GM21447 (cell line): ENCODE measurements around the gene CAPN12.
"Not testable (repeated sequence)": the region's sequence is repeated elsewhere in the genome, so short reads cannot be mapped to it uniquely, and the experiment has no call there.

Experiments
- ATAC-seq: cut with Tn5 transposase; IDR thresholded peaks from one replicate; pipeline ENCODE4 v1.9.1; 2021; ENCODE audit not compliant: unreplicated experiment

CAPN12 gene

DNA sequence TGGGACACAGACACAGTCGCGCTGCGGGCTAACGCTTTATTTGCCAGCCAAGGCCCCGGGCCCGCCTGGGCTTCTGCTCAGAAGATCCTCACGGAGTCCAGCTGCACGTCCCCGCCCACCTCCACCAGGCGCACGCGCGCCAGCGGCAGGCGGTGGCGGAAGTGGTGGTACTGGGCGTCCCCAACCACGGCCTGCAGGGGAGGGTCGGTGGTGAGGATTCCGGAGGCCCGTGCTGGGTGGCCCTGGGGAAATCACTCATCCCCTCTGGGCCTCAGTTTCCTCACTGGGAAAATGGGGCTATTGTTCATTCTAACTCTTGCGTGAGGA is 26.6 kb upstream of the CAPN12 start:
- ATAC-seq: not testable (repeated sequence)

DNA sequence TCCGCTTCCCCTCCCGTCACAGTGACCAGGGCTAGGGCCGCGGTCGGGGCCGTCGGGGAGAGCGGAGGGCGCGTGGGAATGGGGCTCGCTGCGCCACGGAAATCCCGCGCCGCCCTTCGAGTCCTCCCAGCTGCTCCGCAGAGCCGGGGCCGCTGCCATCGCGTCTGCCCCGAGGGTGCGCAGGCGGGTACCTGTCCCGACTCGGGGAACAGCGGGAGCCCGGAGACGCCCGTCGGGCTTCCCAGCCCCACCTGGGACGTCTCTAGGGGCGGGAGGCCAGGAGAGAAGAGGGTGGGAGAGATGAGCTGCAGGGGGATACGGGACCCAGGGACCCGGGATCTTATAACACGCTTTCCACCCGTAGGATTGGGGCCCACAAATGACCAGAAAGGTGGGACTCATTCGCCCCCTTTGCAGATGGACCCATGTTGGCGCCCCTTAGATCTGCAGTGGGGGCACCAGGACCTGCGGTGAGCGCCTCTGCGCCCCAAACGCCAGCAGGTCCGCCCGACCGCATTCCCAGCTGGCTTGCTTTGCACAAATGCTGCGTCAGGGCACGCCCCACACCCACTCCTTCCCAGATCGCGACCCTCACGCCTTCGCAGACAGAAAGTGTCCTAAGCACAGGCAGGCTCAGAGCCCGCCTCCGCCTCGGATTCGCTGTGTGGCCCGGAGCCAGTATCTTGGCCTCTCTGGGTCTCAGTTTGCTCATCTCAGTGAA is 26.1 kb upstream of the CAPN12 start:
- ATAC-seq: peak; percentile 7

DNA sequence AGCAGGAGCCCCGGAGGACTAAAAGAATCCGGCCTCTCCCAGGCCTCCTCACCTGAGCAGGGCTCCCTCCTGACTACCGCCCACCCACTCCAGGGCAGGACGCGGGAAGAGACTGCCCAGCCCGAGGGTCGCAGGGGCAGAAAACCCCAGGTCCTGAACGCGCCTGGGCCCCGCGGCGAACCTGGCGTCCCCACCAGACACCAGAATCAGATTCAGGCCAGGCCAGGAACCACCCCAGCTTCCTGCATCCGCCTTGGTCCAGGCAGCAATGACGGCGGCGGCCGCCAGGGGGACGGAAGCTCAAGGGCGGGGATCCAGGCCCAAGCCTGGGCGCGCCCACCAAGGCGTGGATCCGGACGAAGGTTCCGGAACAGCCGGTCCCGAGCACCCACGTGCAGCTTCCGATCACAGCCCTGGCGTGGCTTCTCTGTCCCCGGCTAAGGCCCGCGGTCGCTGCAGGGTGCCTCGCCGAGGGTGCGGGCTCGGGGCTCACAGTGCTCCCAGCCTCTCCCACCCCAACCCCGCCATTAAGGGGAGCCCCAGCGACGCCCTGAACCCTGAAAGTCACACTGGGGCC is 25.4 kb upstream of the CAPN12 start:
- ATAC-seq: peak; percentile 50

DNA sequence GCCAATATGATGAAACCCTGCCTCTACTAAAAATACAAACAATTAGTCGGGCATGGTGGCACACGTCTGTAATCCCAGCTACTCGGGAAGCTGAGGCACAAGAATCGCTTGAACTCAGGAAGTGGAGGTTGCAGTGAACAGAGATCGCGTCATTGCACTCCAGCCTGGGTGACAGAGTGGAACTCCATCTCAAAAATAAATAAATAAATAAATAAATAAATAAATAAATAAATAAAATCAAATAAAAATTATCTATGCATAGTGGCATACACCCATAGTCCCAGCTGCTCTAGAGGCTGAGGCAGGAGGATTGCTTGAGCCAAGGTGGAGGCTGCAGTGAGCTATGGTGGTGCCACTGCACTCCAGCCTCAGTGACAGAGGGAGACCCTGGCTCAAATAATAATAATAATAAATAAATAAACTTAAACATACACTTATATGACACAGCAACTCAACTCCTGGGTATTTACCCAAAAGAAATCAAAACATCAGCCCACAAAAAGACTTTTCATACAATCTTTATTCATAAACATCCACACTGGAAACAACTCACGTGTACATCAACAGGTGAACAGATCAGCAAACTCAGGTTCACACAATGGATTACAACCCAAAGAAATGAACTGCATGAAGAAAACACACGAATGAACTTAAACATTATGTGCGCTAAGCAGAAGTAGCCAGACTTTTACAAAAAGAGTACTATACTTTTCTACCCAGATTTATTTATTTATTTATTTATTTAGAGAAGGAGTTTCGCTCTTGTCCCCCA is 22.2 kb upstream of the CAPN12 start:
- ATAC-seq: no peak

DNA sequence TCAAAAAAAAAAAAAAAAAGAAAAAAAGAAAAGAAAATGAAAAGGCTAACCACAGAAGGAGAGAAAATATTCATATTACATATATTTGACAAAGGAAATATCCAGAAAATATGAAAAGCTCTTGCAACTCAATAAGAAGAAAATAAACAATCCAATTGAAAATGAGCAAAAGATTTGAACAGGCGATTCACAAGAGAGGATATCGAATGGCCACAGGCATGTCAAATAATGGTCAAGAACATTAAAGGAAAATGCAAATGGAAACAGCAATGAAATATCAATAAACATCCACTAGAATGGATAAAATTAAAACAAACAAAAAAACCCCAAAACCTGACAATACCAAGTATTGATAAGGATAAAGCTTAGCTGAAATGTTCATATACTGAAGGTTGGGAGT is 20.9 kb upstream of the CAPN12 start:
- ATAC-seq: no peak

DNA sequence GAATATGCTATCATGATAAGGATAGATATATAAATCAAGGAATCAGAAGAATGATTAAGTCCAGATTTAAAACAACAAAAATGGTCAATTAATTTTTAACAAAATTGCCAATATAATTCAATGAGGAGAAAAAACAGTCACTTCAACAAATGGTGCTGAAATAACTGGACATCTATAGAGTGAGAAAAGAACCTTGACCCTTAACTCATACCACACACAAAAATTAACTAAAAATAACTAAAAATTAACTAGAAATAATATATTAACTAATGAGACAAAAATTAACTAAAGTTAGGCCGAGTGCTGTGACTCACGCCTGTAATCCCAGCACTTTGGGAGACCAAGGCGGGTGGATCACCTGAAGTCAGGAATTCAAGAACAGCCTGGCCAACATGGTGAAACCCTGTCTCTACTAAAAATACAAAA is 19.5 kb upstream of the CAPN12 start:
- ATAC-seq: no peak

DNA sequence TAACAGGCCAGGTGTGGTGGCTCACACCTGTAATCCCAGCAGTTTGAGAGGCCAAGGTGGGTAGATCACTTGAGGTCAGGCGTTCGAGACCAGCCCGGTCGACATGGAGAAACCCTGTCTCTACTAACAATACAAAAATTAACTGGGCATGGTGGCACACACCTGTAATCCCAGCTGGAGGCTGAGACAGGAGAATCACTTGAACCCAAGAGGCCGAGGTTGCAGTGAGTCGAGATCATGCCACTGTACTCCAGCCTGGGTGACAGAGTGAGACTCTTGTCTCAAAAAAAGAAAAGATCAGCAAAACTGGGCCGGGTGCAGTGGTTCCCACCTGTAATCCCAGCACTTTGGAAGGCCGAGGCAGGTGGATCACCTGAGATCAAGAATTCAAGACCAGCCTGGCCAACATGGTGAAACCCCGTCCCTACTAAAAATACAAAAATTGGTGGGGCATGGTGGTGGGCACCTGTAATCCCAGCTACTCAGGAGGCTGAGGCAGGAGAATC is 17.7 kb upstream of the CAPN12 start:
- ATAC-seq: not testable (repeated sequence)

DNA sequence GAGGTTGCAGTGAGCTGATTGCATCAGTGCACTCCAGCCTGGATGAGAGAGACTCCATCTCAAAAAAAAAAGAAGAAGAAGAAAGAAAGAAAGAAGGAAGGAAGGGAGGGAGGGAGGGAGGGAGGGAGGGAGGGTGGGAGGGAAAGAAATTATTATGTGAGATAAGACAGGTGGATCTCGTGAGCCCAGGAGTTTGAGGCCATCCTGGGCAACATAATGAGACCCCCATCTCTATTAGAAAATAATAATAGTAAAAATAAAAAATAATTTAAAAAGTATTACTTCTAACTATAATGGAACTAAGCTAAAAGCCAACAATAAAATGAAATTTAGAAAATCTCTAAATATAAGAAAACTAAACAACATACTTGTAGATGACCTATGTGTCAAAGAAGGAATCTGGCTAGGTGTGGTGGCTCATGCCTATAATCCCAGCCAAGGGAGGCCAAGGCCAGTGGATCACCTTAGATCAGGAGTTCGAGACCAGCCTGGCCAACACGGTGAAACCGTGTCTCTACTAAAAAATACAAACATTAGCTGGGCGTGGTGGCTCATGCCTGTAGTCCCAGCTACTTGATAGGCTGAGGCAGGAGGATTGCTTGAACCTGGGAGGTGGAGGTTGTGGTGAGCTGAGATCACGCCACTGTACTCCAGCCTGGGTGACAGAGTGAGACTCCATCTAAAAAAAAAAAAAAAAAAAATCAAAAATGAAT is 16.7 kb upstream of the CAPN12 start:
- not testable (repeated sequence) for ATAC-seq

DNA sequence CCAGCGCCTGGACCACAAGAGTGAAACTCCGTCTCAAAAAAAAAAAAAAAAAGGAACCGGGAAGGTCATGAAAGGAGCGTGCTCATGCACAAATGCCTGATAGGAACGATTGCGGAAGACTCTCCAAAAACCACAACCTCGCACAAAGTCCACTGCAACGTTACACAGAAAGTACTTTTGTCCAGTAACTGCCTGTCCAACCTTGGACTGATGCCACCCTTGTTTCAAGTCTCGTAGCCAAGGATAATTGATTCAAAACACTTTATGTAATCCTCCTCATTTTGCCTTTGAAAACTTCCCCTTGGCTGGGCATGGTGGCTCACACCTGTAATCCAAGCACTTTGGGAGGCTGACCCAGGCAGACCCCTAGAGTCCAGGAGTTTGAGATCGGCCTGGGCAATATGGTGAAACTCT is 15.3 kb upstream of the CAPN12 start:
- ATAC-seq: no peak

DNA sequence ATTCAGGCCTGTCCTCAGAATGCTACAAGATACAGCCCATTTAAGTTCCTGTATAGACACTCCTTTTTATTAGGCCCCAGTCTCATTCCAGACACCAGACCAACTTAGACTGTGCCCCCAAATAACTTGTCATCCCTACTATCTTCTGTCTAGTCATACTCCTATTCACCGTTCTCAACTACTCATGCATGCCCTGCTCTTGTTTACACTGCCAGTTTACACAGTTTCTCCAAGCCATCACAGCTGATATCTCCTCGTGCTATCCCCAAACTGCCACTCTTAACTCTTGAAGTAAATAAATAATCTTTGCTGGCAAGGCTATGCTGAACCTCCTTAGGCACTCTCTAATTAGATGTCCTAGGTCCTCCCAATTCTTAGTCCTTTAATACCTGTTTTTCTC is 9.9 kb upstream of the CAPN12 start:
- not testable (repeated sequence) for ATAC-seq

DNA sequence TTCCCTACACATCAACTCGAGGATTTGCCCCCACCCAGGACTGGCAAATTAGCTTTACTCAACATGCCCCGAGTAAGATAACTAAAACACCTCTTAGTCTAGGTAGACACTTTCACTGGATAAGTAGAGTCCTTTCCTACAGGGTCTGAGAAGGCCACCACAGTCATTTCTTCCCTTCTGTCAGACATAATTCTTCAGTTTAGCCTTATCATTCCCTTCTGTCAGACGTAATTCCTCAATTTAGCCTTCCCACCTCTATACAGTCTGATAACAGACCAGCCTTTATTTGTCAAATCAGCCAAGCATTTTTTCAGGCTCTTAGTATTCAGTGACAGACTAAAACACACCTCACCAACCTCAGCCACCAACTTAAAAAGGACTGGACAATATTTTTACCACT is 9.5 kb upstream of the CAPN12 start:
- ATAC-seq: not testable (repeated sequence)

DNA sequence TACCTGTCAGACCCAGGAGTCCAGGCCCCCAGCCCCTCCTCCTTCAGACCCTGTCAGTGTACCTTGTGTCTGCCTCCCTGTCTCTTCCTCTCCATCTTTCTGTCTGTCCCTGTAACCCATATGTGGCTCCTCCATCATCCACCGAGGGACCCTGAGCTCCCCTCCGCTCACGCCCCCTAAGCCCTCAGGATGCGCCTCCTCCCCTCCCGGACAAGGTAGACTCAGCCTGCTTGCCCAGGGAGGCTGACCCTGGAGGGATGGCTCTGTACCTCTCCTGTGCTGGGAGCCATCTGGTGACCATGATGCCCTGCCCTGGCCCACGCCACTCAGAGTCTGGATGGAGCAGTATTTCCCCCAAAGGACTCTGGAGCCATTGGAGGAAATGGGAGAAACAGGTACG is 1.0 kb upstream of the CAPN12 start:
- no peak for ATAC-seq

DNA sequence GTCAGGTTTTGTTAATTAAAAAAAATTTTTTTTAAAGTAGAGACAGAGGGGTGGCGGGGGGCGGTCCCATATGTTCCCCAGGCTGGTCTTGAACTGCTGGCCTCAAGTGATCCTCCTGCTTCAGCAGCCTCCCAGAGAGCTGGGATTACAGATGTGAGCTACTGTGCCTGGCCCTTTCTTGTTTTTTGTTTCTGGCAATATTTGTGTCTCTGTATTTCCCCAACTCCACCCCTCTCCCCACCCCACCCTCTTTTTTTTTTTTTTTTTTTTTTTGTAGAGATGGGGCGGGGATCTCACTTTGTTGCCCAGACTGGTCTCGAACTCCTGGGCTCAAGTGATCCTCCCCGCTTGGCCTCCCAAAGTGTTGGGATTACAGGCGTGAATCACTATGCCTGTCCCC is 600 bp upstream of the CAPN12 start:
- ATAC-seq: no peak

DNA sequence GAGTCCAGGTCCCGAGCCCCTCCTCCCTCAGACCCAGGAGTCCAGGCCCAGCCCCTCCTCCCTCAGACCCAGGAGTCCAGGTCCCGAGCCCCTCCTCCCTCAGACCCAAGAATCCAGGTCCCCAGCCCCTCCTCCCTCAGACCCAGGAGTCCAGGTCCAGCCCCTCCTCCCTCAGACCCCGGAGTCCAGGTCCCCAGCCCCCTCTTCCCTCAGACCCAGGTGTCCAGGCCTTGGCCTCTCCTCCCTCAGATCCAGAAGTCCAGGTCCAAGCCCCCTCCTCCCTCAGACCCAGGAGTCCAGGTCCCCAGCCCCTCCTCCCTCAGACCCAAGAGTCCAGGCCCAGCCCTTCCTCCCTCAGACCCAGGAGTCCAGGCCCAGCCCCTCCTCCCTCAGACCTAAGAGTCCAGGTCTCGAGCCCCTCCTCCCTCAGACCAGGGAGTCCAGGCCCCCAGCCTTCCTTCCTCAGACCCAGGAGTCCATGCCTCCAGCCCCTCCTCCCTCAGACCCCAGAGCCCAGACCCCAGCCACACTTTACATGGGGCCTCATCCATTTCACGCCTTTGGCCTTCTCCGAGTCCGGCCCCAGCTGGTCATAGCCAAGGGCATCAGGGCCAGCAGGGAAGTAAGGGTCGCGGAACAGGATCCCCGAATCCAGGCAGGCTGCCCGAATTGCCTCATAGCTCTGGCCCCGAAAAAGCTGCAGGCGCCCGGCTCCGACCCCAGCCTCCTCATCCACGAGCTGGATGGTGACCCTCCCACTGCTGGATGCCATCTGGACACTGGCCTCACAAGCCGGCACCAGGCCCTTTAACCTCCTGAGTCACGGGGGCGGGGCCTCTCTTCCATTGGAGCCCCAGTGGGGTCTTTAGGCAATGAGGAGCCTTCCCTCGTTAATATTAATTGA is 628 bp downstream of the CAPN12 start:
- no peak for ATAC-seq

DNA sequence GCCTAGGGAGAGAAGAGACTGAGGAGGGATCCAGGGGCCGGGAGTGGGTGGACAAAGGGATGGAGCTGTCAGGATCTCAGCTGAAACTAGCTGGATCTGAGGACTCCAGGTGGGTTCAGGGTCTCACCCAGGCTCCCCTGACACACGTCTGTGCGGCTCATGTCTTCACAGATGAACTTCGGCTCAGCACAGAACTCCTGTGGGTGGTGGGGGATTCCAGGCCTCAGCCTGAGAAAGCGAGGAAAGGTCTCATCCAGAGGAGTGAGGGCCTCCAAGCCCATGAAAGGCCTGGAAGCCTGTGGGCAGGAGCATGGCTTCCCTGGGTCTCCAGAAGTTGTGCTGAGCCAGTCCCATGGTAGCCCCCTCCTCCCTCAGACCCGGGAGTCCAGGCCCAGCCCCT is 1.4 kb downstream of the CAPN12 start:
- ATAC-seq: no peak

DNA sequence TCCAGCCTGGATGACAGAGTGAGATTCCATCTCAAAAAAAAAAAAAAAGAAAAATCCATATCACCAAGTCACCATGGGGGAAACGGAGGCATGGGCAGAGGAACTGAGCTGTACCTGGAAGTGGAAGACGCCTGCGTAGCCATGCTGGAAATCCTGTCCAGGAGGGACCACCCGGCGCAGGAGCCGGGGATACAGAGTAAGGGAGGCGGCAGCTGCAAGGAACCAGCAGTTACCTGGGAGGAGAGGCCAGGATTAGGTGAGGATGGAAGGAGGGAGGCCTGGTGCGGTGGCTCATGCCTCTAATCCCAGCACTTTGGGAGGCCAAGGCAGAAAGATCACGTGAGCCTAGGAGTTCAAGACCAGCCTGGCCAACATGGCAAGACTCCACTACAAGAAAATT is 2.0 kb downstream of the CAPN12 start:
- no peak for ATAC-seq

DNA sequence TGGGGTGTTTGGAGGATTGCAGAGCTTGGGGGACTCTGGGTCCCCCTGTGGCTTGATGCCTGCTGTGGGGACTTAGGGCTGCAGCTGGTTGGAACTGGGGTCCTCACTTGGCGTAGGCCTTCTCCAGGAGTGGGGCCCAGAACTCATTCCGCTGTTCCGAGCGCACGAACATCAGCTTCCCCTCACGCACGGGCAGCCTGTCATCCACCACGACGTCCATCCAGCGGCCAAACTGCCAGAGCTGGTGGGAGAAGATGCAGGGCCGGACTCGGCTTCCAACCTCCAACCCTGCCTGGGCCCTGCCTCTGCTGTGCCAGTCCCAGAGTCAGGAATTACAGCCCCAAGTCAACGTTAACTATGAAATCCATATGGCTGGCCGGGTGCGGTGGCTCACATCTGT is 2.6 kb downstream of the CAPN12 start:
- no peak for ATAC-seq

DNA sequence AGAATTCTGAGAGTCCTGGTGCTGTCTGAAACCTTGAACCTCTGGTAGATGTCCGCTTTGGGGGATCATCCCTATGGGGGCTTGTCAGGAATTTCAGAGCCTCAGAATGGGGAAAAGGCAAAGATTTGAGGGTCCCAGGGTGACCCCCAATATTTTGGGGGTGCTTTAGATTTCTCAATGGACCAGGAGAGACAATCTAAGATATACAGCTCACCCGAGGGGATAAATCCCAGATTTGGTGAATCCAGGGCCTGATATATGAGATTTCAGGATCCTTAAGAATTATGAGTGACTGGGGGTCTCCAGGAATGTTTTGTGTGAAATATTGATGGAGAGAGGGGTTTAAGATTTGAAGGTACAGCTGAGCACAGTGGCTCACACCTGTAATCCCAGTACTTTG is 3.3 kb downstream of the CAPN12 start:
- ATAC-seq: no peak

DNA sequence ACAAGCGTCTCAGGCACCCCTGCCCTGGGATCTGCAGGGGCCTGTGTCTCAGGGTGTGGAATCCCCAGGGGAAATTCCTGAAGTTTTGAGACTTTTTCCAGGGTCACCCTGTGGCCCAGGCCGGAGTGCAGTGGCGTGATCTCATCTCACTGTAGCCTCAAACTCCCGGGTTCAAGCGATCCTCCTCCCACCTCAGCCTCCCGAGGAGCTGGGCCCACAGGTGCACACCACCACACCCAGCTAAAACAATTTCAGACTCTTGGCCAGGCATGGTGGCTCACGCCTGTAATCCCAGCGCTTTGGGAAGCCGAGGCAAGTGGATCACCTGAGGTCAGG is 4.0 kb downstream of the CAPN12 start:
- no peak for ATAC-seq

DNA sequence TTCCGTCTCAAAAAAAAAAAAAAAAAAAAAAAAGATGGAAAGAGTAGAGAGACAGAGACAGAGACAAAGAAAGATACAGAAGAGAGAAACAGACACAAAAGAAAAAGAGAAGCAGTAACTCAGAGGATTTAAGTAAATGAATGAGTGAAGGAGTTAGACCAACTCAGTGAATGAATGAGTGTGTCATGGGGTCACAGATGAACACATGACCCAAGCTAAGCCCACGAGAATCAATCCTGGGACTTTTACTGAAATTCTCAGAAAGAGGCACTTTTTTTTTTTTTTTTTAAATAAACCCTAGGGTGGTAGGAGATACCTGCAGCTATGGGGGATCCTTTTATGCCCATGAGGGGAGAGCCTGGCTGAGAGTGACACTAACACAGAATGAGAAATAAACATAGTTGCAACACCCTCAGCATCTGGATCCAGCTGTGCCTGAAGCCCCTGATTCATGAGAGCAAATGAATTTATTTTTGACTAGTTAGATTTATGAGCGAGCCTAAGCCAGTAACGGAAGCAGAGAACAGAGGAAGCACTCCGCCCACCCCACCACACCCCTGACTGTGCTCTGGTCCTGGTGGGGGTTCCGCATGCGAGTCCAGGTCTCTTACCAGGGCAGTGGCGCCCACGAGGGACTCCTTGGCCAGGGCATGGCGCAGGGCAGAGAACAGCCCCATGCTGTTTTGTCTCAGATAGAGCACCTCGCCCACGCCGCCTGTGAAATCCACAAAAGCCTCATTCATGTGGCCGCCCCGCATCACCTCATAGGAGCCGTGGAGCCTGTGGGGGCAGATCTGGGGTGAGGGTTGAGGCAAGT is 4.6 kb downstream of the CAPN12 start:
- no peak for ATAC-seq
